ENCODE measurements around the gene CDC27.

GRCh38 chr17:47085736-47086135 lies 103.4 kb downstream of the CDC27 start:
- TF ChIP-seq EP300 (conservative IDR thresholded peaks at IDR 0.05; ENCODE audit: poor library complexity, severe bottlenecking) (no peak), CTCF (IDR thresholded peaks at IDR 0.05; ENCODE audit: poor library complexity, severe bottlenecking) (no peak), REST (IDR thresholded peaks at IDR 0.05; ENCODE audit: borderline replicate concordance) (no peak), TAF1 (IDR thresholded peaks at IDR 0.05; ENCODE audit: low read depth) (no peak), SMC3 (conservative IDR thresholded peaks at IDR 0.05; ENCODE audit: poor library complexity) (no peak), EZH2 (IDR thresholded peaks at IDR 0.05; ENCODE audit: borderline replicate concordance, insufficient read depth, low read length, poor library complexity, severe bottlenecking) (no peak)

All from neural cell (in vitro differentiated cells).